Neuronal stem cell (in vitro differentiated cells): Measurements from ENCODE around the gene DIP2C.

Experiments used
- DNase-seq: peaks from one replicate; pipeline ENCODE4 v3.0.0-alpha.2; 2013; ENCODE audit warnings: low spot score
- H2AFZ ChIP-seq: one replicate; pipeline ENCODE4 v1.6.1; 2013; ENCODE audit warnings: mild to moderate bottlenecking, low read length, inconsistent platforms
- H2AK5ac ChIP-seq: 2 replicates; pipeline ENCODE4 v1.6.1; 2013; ENCODE audit warnings: low read depth, mild to moderate bottlenecking, inconsistent platforms, low read length, moderate library complexity, mixed read lengths
- H2BK120ac ChIP-seq: 2 replicates; pipeline ENCODE4 v1.6.1; 2013; ENCODE audit warnings: low read depth, mild to moderate bottlenecking, inconsistent platforms, low read length, moderate library complexity, mixed read lengths
- H2BK12ac ChIP-seq: one replicate; pipeline ENCODE4 v1.6.1; 2013; ENCODE audit warnings: low read length, inconsistent platforms
- H2BK15ac ChIP-seq: 2 replicates; pipeline ENCODE4 v1.6.1; 2013; ENCODE audit warnings: mild to moderate bottlenecking, low read length, inconsistent platforms, mixed read lengths
- H2BK5ac ChIP-seq: one replicate; pipeline ENCODE4 v1.6.1; 2013; ENCODE audit warnings: inconsistent platforms, mild to moderate bottlenecking, low read length, moderate library complexity
- H3K14ac ChIP-seq: one replicate; pipeline ENCODE4 v1.6.1; 2013; ENCODE audit warnings: low read length, inconsistent platforms
- H3K18ac ChIP-seq: 2 replicates; pipeline ENCODE4 v1.6.1; 2013; ENCODE audit warnings: low read length, inconsistent platforms
- H3K23ac ChIP-seq: 2 replicates; pipeline ENCODE4 v1.6.1; 2013; ENCODE audit warnings: low read depth, mild to moderate bottlenecking, mixed read lengths, low read length, inconsistent platforms; ENCODE audit not compliant: poor library complexity
- H3K27ac ChIP-seq: replicated peaks from 3 replicates; pipeline ENCODE4 v1.5.1; 2013; ENCODE audit warnings: low read length, inconsistent platforms
- H3K27me3 ChIP-seq, 3 experiments: 2 replicates each; pipeline ENCODE4 v1.6.1; 2013; ENCODE audit warnings: low read length in 3 of 3, mild to moderate bottlenecking in 2 of 3, inconsistent platforms in 1 of 3, low read depth in 1 of 3, mixed read lengths in 1 of 3, moderate library complexity in 1 of 3; ENCODE audit not compliant: control insufficient read depth in 3 of 3, insufficient read depth in 3 of 3
- H3K36me3 ChIP-seq, 2 donors: replicated peaks in 1 of 2; 2 replicates each; pipeline ENCODE4 v1.6.1; 2013; ENCODE audit warnings: low read length in 2 of 2; ENCODE audit not compliant: control insufficient read depth in 2 of 2, insufficient read depth in 2 of 2
- H3K4ac ChIP-seq: 2 replicates; pipeline ENCODE4 v1.6.1; 2013; ENCODE audit warnings: inconsistent platforms, mild to moderate bottlenecking, low read length, moderate library complexity
- H3K4me1 ChIP-seq, 2 donors: 1 replicate in 1 of 2; 2 replicates in 1 of 2; pipeline ENCODE4 v1.6.1; 2013; ENCODE audit warnings: low read length in 2 of 2, low read depth in 1 of 2; ENCODE audit not compliant: control insufficient read depth in 2 of 2, insufficient read depth in 1 of 2
- H3K4me2 ChIP-seq: one replicate; pipeline ENCODE4 v1.6.1; 2013; ENCODE audit warnings: mild to moderate bottlenecking, low read length, inconsistent platforms; ENCODE audit not compliant: insufficient read depth, poor library complexity, severe bottlenecking
- H3K4me3 ChIP-seq, 2 donors: 2 replicates each; pipeline ENCODE4 v1.5.1; 2013; ENCODE audit warnings: low read length in 2 of 2, mild to moderate bottlenecking in 2 of 2, inconsistent platforms in 1 of 2, moderate library complexity in 1 of 2
- H3K79me1 ChIP-seq: one replicate; pipeline ENCODE4 v1.6.1; 2013; ENCODE audit warnings: low read depth, mild to moderate bottlenecking, inconsistent platforms, low read length, moderate library complexity
- H3K9ac ChIP-seq: one replicate; pipeline ENCODE4 v1.6.1; 2013; ENCODE audit warnings: mild to moderate bottlenecking, low read depth, low read length, inconsistent platforms; ENCODE audit not compliant: poor library complexity
- H3K9me3 ChIP-seq, 2 donors: replicated peaks in 1 of 2; 2 replicates each; pipeline versions ENCODE3 to v1.6.1; 2013; ENCODE audit warnings: low read length in 2 of 2, mild to moderate bottlenecking in 2 of 2, inconsistent platforms in 1 of 2, low read depth in 1 of 2, mixed read lengths in 1 of 2, moderate library complexity in 1 of 2; ENCODE audit not compliant: control insufficient read depth in 2 of 2, insufficient read depth in 1 of 2
- H4K8ac ChIP-seq: one replicate; pipeline ENCODE4 v1.6.1; 2013; ENCODE audit warnings: low read depth, mild to moderate bottlenecking, inconsistent platforms, low read length, moderate library complexity
- H4K91ac ChIP-seq: one replicate; pipeline ENCODE4 v1.6.1; 2013; ENCODE audit warnings: low read length, low read depth, mild to moderate bottlenecking, inconsistent platforms; ENCODE audit not compliant: poor library complexity
- WGBS, 2 donors: extraction: QIAGEN DNeasy Blood & Tissue Kit; methylation state at CpG; one replicate each; pipeline ENCODE4 v1.1.7; 2013; ENCODE audit warnings: missing lambda C conversion rate in 2 of 2, mixed read lengths in 1 of 2; ENCODE audit not compliant: insufficient read length in 2 of 2, insufficient replicate concordance in 1 of 2; ENCODE audit errors: extremely low coverage in 2 of 2; 5-methylcytosine and 5-hydroxymethylcytosine counted together

Gene DIP2C

DNA sequence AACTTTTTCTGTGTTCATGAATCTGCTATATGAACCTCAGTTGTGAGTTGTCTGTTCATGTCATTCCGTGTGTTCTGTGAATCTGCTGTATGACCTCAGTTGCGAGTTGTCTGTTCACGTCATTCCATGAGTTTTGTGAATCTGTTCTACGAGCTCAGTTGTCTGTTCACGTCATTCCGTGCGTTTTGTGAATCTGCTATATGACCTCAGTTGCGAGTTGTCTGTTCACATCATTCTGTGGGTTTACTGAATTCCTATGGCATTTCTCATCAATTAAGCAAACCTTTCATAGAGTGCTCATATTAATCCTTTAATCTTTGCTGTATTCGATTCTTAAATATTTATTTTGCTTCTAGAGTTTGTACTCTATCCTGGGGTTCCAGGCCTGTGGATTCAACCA is 150.6 kb downstream of the DIP2C start:
- no peak overlapping the region for H4K8ac ChIP-seq
- WGBS, 2 donors: no CpG with 5 or more reads among the region's 9 CpGs
- no peaks in the 10 kb centered on the region for H3K36me3 ChIP-seq

GRCh38 chr10:536935-537334 is 152.5 kb downstream of the DIP2C start:
- no peak overlapping the region for H2BK15ac ChIP-seq
- no peak overlapping the region for H3K23ac ChIP-seq
- no peak overlapping the region for H3K4me3 ChIP-seq
- H3K18ac ChIP-seq: no peak overlapping the region
- H2BK12ac ChIP-seq: no peak overlapping the region
- DNase-seq: no peak
- no peak overlapping the region for H4K91ac ChIP-seq
- H2AK5ac ChIP-seq: no peak overlapping the region
- no peak overlapping the region for H2BK120ac ChIP-seq
- no peak overlapping the region for H2BK5ac ChIP-seq
- peaks cover 0 to 5% of the 10 kb centered on the region in 2 donors for H3K4me1 ChIP-seq
- peaks cover 21% of the 10 kb centered on the region for H3K79me1 ChIP-seq
- no peak overlapping the region for H3K27ac ChIP-seq
- H2AFZ ChIP-seq: no peak overlapping the region
- no peaks in the 10 kb centered on the region for H3K9me3 ChIP-seq
- no peaks in the 10 kb centered on the region for H3K27me3 ChIP-seq
- no peak overlapping the region for H4K8ac ChIP-seq
- no peak overlapping the region for H3K9ac ChIP-seq
- no CpG with 5 or more reads among the region's 5 CpGs for WGBS, 2 donors
- no peak overlapping the region for H3K14ac ChIP-seq
- no peak overlapping the region for H3K4me2 ChIP-seq
- no peak overlapping the region for H3K4ac ChIP-seq
- no peaks in the 10 kb centered on the region for H3K36me3 ChIP-seq

More for the DNA sequence above, 150.6 kb downstream of the DIP2C start:
- Histone ChIP-seq H3K23ac (no peak overlapping the region), H3K14ac (no peak overlapping the region), H3K79me1 (peaks cover 20% of the 10 kb centered on the region), H2AFZ (no peak overlapping the region), H2BK15ac (no peak overlapping the region), H3K27me3 (no peaks in the 10 kb centered on the region), H3K27ac (no peak overlapping the region), H2AK5ac (no peak overlapping the region), H3K4me1 (peaks cover 4 to 10% of the 10 kb centered on the region in 2 donors), H3K18ac (no peak overlapping the region), H3K4ac (no peak overlapping the region), H3K4me2 (no peak overlapping the region), H2BK120ac (no peak overlapping the region), H3K9ac (no peak overlapping the region), H4K91ac (no peak overlapping the region), H3K9me3 (peaks cover 0 to 1% of the 10 kb centered on the region in 2 donors), H2BK12ac (no peak overlapping the region), H3K4me3 (no peak overlapping the region), H2BK5ac (no peak overlapping the region)
- DNase-seq: no peak

- WGBS, 2 donors: no CpG with 5 or more reads among the region's 9 CpGs
- peaks cover 0 to 5% of the 10 kb centered on the region in 2 donors for H3K4me1 ChIP-seq
- H3K23ac ChIP-seq: no peak overlapping the region
- H3K27me3 ChIP-seq: no peaks in the 10 kb centered on the region
- no peak overlapping the region for H2BK12ac ChIP-seq
- H3K4me3 ChIP-seq: no peak overlapping the region
- no peak overlapping the region for H3K9ac ChIP-seq
- no peak for DNase-seq
- H3K9me3 ChIP-seq: no peaks in the 10 kb centered on the region
- H3K18ac ChIP-seq: no peak overlapping the region
- no peak overlapping the region for H4K8ac ChIP-seq
- no peaks in the 10 kb centered on the region for H3K36me3 ChIP-seq
- no peak overlapping the region for H2BK5ac ChIP-seq
- H2BK120ac ChIP-seq: no peak overlapping the region
- H4K91ac ChIP-seq: no peak overlapping the region
- H2AK5ac ChIP-seq: no peak overlapping the region
- no peak overlapping the region for H2AFZ ChIP-seq
- no peak overlapping the region for H2BK15ac ChIP-seq
- no peak overlapping the region for H3K4me2 ChIP-seq
- no peak overlapping the region for H3K27ac ChIP-seq
- H3K14ac ChIP-seq: no peak overlapping the region
- no peak overlapping the region for H3K4ac ChIP-seq
- H3K79me1 ChIP-seq: peaks cover 18% of the 10 kb centered on the region
Measured at GRCh38 chr10:536371-536925, 153.0 kb downstream of the DIP2C start.

DNA sequence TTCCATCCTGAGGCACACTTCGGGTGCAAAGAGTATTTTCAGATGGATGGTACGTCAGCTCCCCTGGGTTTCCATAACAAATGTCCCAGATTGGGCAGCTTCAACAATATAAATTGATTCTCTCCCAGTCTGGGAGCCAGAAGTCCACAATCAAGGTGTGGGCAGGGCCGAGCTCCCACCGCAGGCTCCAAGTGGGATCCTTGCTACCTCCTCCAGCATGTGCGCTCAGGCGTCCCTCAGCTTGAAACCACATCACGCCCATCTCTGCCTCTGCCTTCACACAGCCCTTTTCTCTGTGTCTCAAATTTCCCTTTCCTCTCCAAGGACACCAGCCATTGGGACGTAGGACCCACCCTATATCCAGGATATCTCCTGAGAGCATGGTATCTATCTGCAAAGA is 153.5 kb downstream of the DIP2C start:
- no peak for DNase-seq
- no peak overlapping the region for H2AK5ac ChIP-seq

More for the DNA sequence above, 153.5 kb downstream of the DIP2C start:
- no peak overlapping the region for H3K18ac ChIP-seq
- no peak overlapping the region for H2BK15ac ChIP-seq
- H3K4ac ChIP-seq: no peak overlapping the region
- no peak overlapping the region for H4K91ac ChIP-seq
- no peak overlapping the region for H4K8ac ChIP-seq
- H3K4me1 ChIP-seq: peaks cover 0 to 5% of the 10 kb centered on the region in 2 donors
- H3K36me3 ChIP-seq: no peaks in the 10 kb centered on the region
- peaks cover 16% of the 10 kb centered on the region for H3K79me1 ChIP-seq
- WGBS, 2 donors: no CpG with 5 or more reads among the region's 8 CpGs
- no peak overlapping the region for H2BK5ac ChIP-seq
- no peaks in the 10 kb centered on the region for H3K9me3 ChIP-seq
- H3K4me2 ChIP-seq: no peak overlapping the region
- H3K27me3 ChIP-seq: no peaks in the 10 kb centered on the region
- H3K23ac ChIP-seq: no peak overlapping the region
- H3K27ac ChIP-seq: no peak overlapping the region
- H2AFZ ChIP-seq: no peak overlapping the region
- no peak overlapping the region for H3K9ac ChIP-seq
- H2BK120ac ChIP-seq: no peak overlapping the region
- H3K14ac ChIP-seq: no peak overlapping the region
- no peak overlapping the region for H3K4me3 ChIP-seq
- H2BK12ac ChIP-seq: no peak overlapping the region
